ENCODE data around the gene XPNPEP1. TPM values are rescaled to one million over a fixed set of nuclear protein-coding genes. Genes with fewer than 3 reads are reported as not detected.

XPNPEP1 gene
- total RNA-seq, 1 donor = 86.4 TPM

DNA sequence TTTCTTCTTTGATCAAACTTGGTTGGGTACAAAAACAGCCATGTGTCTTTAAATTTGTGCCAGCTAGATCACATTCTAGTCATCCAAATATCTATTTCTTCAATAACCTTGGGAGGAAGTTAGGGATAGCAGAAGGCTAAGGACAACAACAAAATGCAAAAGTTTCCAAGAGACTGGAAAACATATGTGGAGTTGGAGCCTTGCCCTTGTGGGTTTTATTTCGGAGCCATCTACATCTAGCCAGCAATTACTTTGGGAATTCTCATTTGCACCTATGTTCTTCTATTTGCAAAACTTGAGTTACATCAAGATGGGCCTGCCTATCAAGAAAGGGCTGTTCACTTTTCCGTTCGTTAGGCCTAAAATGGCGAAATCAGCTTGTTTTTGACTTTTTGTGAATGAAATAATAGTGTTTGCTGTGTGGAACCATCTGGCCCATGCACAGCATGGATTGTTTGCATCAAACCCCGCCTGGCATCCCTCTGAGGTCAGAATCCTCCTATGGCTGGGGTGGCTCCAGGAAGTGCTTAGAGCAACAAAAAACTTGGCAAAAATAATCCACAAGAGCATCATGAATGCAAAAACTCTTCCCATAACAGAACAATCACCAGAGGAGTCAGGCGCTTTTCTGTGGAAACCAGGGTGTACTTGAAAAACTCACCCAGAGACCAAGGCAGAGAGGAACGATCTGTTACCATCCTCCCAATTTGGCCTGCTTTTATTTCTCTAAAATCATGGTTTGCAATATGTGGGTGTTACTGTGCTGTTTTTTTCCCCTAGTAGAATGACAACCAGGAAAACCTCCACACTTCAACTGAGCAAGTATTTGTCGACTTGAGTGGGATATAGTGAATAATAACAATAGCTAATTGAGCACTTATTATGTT lies 36.2 kb upstream of the XPNPEP1 start:
- H3K4me3 ChIP-seq (ENCODE audit: low read depth, low read length) = no peak overlapping the region
- TF ChIP-seq, protein P1, sequence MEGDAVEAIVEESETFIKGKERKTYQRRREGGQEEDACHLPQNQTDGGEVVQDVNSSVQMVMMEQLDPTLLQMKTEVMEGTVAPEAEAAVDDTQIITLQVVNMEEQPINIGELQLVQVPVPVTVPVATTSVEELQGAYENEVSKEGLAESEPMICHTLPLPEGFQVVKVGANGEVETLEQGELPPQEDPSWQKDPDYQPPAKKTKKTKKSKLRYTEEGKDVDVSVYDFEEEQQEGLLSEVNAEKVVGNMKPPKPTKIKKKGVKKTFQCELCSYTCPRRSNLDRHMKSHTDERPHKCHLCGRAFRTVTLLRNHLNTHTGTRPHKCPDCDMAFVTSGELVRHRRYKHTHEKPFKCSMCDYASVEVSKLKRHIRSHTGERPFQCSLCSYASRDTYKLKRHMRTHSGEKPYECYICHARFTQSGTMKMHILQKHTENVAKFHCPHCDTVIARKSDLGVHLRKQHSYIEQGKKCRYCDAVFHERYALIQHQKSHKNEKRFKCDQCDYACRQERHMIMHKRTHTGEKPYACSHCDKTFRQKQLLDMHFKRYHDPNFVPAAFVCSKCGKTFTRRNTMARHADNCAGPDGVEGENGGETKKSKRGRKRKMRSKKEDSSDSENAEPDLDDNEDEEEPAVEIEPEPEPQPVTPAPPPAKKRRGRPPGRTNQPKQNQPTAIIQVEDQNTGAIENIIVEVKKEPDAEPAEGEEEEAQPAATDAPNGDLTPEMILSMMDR (IDR thresholded peaks at IDR 0.05; ENCODE audit: insufficient read depth, low read depth, low read length) = no peak
- no peak for DNase-seq (ENCODE audit: low read depth)

DNA sequence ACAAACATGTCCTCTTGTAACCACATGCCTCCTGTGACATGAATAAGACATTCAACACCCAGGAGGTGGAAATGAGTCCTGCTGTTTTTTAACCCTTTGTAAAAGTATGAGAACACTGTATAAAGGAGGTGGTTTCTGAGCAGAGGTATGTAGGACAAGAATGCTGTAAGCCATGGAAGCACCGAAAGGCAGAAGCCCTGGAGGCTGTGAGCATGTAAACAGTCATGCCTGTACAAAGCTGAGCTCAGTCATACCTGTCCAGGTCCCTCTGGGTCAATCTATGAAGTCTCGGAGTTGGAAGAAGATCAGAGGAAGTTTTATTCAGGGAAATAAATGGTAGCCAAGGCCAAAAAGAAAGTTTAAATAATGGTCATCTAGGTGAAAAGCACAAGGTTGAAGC lies 34.7 kb upstream of the XPNPEP1 start:
- H3K4me3 ChIP-seq (ENCODE audit: low read depth, low read length) = no peak overlapping the region
- TF ChIP-seq, protein P1 (IDR thresholded peaks at IDR 0.05; ENCODE audit: insufficient read depth, low read depth, low read length) = no peak
- no peak for DNase-seq (ENCODE audit: low read depth)

DNA sequence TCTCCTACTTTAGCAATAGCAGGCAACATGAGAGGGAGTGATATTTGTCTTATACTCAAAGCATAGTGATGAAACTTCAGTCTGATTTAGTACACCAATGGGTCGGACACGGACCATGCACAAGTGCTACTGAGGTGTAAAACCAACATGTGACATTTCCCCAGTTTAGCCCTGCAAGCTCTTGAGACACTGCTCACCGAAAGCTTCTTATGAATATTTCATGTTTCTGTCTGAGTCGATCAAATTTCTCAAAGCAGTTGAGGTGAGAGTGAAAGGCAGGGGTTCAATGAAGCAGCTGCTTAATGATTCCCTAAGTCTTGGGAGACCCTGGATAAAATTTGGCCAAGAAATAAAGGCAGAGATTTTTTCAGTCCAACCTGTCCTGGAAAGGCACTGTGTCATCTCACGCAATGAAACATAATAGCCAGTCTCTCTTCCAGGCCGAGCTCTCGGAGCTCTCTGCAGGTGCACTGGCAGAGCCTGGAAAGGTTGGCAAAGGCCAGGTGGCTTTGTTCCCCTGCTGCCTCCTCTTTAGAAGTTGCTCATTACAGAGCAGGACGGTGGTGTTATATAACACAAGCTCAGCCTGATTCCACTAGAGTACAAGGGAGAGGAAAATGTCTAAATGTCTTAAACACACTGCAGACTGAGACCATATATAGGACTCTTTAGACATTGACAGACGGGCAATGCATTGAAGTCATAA lies 33.9 kb upstream of the XPNPEP1 start:
- TF ChIP-seq, protein P1 (IDR thresholded peaks at IDR 0.05; ENCODE audit: insufficient read depth, low read depth, low read length) = no peak
- no peak for DNase-seq (ENCODE audit: low read depth)

DNA sequence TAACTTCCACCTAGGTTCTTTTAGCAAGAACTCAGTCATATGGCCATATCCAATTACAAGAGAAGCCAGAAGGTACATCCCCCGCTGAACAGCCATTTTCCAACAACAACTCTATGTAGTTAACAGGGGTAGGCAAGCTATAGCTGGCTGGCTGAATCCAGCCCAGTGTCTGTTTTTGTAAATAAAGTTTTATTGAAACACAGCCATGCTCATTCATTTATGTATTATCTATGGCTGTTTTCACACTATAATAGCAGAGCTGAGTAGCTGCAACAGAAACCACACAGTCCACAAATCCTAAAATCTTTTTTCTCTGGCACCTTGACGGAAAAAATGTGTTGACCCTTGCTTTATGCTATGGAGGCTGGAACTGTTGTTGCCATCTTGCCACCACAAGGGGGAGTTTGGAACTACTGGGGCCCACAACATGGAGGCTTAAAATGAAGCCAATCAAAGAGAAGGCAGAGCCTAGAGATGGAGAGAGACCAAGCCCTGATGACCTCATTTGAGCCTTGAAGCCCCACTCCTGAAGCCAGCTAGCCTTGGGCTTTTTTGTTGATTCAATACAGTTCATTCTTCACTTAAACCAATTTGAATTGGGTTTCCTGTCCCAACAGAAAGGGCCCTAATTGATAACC lies 33.3 kb upstream of the XPNPEP1 start:
- DNase-seq (ENCODE audit: low read depth) = peak; percentile 54
- TF ChIP-seq, protein P1 (IDR thresholded peaks at IDR 0.05; ENCODE audit: insufficient read depth, low read depth, low read length) = peak; percentile 73
- no peak overlapping the region for H3K4me3 ChIP-seq (ENCODE audit: low read depth, low read length)

More for the DNA sequence above, 33.9 kb upstream of the XPNPEP1 start:
- no peak overlapping the region for H3K4me3 ChIP-seq (ENCODE audit: low read depth, low read length)

DNA sequence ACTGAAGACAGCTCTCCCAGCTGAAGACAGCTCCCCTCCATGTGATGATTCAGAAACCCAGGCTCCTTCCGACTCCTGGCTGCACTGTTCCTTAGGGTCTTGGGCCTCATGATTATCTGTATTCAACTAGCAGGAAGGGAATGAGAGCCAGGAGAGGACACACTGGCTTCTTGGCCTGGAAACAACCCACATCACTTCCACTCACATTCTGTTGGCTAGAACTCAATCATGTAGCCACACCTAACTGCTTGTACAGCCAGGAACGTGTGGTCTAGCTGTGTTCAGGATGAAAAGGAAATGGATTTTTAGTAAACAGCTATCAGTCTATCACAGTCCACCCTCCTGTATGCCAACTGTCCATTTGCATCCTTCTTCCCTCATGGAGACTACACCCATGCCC lies 30.5 kb upstream of the XPNPEP1 start:
- no peak for DNase-seq (ENCODE audit: low read depth)
- no peak overlapping the region for H3K4me3 ChIP-seq (ENCODE audit: low read depth, low read length)
- TF ChIP-seq, protein P1 (IDR thresholded peaks at IDR 0.05; ENCODE audit: insufficient read depth, low read depth, low read length) = no peak

DNA sequence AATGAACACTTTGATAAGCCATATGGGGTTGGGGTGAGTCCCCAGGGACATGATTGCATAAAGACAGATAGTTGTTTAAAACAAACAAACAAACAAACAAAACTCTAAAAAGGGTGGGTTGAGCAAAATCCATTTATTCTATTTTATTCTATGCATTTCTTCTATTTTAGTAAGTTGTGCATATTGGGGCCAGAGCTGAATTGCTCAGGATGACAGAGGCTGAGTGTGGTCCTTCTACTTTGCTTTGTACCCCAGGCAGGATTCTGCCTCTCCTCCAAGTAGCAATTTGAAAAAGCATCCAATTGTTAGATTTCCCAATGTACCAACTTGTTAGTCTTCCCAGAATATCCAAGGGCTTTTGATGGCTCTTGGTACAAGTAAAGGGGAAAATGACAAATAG lies 29.2 kb upstream of the XPNPEP1 start:
- DNase-seq (ENCODE audit: low read depth) = no peak
- no peak overlapping the region for H3K4me3 ChIP-seq (ENCODE audit: low read depth, low read length)
- TF ChIP-seq, protein P1 (IDR thresholded peaks at IDR 0.05; ENCODE audit: insufficient read depth, low read depth, low read length) = no peak

Measured in fibroblast of villous mesenchyme (primary cell).